GM21723 (cell line): ENCODE results near the gene SFT2D3.
A peak's percentile ranks its signal among the peaks of the same experiment; 100 is the strongest.

ENCODE experiments used
- ATAC-seq: cut with Tn5 transposase; IDR thresholded peaks from one replicate; pipeline ENCODE4 v1.9.1; 2021; ENCODE audit warnings: mild to moderate bottlenecking, moderate library complexity; ENCODE audit not compliant: unreplicated experiment

Gene SFT2D3

DNA sequence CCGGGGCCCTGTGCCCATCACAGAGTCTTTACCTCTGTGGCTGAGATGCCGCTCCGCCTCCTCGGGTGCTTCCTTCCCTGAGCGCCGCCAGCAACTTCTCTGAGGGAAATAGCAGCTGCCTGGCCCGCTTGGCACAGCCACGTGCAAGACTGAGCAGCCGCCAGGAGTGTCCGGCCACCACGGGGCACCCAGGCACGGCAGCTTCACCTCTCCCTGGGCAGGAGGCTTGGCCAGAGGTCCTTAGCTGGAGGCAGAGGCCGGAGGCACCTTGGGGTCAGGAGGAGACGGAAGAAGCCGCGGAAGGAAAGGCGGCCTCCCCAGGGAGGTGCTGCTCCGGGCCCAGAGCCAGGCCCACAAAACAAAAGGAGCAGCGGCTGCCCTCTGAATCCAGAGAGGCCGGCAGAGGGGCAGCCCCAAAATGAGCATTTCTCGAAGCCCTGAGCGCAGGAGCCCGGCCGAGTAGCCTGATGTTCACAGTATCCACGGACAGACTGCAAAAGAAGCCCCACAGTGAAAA, 20.0 kb upstream of the SFT2D3 start:
- no peak for ATAC-seq

DNA sequence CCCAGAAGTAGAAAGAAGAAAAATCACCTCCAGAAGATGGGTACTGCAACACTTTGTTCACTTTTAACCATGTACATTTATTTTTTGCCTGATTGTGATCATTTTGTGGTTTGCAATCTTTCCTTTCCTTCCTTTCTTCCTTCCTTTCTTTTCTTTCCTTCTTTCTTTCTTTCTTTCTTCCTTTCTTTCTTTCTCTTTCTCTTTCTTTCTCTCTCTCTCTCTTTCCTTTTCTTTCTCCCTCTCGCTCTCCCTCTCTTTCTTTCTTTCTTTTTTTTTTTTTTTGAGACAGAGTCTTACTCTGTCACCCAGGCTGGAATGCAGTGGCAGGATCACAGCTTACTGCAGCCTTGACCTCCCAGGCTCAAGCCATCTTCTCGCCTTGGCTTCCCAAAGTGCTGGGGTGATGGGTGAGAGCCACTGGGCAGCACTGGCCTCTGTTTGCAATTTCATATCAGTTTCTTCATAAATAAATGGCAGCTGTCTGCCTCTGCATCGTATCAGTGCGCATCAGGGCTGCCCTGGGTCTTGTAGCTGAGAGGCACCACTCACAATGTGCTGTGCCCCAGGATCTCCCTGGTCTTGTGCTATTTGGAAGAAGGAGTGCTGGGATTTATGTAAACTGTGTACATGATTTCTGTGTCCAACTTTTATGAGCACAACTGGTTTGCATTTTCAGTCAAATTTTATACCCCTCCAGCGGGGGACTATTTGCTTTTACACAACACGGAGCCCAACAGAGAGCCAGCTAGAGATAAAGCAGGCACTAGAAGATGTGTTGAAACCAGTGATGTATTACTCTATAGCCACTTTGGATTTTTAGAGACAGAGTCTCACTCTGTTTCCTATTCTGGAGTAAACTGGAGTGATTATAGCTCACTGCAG, 19.1 kb upstream of the SFT2D3 start:
- no peak for ATAC-seq

DNA sequence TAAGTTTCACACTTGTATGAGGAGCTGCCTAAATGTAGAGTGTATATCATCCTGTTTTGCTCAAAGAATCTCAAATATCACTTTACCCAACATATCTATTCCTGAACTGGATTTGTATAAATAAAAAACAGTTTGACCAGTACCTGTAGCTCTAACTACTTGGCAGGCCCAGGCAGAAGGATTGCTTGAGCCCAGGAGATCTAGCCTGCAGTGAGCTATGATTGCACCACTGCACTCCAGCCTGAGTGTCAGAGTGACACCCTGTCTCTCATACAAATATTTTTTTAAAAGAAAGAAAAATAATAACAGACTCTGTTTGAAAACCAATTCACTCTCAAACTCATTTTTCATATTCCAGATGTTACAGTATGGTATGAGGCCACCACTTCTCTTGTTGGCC, 18.2 kb upstream of the SFT2D3 start:
- ATAC-seq, result no peak

DNA sequence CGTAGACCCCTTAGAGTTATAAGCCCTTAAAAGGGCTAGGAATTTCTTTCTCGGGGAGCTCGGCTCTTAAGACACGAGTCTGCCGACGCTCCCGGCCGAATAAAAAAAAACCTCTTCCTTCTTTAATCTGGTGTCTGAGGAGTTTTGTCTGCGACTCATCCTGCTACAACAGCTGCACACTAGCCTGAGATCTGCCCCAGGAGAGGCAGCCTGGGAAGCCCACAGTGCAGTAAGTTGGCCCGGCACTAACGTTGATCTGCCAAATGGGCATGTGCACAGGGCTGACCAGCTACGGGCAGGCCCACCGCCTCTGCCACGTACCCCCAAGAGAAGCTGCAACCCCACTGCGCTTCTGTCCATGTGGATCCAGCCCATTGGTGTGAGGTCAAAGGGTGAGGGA, 17.5 kb upstream of the SFT2D3 start:
- no peak for ATAC-seq

DNA sequence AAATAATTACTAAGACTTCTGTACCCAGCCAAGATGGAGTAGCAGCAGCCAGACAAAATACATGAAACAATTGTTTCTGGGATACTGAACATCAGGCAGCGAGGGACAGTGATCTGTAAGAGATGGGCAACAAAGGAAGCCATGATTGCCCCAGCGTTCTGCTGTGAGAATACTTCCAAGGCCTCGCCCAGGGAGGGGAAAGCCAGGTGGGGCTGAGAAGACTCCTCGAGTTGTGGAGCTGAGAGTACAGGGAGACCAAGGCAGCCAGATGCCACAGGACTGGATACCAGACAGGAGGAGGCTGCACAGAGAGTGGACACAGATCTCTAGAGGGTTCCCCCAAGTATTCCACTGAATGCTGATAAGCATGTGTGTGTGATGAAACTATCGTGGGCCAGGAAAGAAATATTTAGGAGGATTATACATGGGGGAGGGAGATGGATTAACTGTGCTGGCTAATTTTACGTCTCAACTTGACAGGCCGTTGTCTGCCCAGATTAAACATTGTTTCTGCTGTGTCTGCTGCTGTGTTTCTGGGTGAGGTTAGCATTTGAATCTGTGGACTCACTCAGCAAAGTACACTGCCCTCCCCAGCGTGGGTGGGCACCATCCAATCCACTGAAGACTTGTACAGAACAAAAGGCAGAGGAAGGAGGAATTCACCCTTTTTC, 15.8 kb upstream of the SFT2D3 start:
- no peak for ATAC-seq

DNA sequence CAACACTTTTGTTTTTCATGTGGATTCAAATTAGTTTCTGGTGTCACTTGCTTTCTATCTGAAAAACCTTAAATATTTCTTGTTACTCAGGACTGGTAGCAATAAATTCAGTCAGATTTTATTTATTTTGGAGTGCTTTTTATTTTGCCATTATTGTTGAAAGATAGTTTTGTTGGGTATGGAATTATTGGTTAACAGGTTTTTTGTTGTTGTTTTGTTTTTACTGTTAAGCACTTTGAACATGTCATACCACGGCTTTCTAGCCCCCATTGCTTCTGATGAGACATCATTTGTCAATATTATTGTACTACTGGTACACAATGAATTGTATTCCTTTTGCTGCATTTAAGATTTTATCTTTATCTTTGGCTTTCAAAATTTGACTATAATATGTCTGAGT, 12.9 kb upstream of the SFT2D3 start:
- ATAC-seq, result no peak

DNA sequence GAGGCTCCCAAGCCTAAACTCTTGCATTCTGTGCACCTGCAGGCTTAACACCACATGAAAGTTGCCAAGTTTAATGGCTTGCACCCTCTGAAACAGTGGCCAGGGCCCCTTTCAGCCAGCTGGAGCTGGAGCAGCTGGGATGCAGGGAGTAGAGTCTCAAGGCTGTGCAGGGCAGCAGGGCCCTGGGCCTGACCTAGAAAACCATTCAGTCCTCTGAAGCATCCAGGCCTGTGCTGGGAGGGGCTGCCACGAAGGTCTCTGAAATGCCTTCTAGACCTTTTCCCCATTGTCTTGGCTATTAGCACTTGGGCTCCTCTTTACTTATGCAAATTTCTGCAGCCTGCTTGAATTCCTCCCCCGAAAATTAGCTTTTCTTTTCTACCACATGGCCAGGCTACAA, 10.6 kb upstream of the SFT2D3 start:
- ATAC-seq, result no peak

DNA sequence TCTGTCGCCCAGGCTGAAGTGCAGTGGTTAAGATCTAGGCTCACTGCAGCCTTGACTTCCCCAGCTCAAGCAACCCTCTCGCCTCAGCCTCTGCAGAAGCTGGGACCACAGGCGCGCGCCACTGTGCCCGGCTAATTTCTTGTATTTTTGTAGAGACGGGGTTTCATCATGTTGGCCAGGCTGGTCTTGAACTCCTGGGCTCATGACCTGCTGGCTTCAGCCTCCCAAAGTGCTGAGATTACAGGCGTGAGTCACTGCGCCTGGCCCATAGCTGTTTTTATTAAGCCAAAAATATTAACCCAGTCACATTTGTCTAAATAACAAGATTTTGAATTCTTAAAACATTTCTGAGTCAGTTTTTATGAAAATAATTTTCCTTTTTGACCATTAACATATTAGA, 6.3 kb upstream of the SFT2D3 start:
- ATAC-seq, result no peak

DNA sequence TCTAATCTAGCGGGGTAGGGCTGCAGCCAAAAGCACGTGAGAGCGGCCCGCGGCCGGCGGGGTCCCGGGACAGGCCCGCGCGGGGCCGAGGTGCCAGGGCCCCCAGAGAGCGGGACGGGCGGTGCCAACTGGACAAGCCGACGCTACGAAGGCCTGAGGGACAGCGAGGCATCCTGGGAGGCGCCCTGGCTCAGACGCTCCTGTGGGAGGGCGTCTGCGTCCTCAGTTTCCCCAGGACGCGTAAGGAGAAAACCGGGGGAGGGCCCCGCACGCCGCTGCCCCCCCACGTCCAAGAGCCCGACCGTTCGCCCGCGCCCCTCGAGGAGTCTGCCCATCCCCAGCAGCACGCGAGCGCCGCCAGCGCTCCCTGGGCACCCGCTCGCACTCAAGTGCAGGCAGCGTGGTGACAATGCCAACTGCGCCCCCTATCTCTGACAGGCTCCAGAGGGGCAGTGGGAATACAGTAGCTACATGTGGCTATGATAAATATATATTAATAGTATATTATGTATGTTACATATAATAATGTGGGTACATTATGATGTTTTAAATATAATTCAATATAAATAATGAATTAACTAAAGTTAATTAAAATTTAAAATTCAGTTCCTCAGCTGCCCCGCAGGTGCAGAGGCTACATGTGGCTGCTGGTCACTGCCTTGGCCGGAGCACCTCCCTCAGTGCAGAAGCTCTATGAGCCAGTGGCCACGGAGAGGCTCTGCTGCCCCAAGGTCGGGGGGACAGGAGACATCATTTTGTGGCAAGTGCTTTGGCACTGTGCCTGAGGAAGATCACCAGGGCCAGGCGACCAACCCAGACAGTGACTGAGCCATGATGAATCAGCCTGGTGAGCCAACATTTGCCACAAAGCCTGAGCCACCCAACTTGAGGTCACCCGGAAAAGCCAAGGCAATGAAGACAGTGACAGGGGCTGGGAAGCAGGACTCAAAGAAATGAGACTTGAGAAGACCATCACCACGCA, 5.5 kb upstream of the SFT2D3 start:
- no peak for ATAC-seq

DNA sequence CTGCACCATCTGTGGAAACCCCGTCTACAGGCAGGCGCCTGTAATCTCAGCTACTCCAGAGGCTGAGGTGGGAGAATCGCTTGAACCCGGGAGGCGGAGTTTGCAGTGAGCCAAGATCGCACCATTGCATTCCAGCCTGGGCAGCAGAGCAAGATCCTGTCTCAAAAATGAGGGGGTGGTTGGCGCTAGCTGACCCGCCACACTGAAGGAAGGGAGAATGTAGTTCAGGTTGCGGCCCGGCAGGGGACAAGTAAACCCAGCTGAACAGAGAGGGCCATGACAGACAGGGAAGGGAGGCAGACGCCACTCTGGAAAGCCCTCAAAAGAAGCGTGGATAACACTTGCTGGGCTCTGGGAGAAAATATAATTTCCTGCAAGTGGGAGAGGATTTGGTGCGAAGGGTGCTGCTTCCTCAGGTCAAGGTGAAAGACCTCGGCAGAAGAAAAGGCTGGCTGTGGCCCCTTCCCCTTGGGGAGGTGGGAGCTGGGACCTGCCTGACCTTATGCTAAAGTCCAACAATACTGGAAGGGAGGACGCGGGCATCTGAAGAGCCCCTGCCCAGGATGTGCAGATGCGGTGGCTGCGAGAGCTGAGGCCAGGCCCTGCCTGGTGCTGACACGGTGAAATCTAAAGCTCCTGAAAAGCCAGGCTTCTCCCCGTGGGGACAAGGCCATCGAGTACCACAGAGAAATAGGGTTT, 3.7 kb upstream of the SFT2D3 start:
- no peak for ATAC-seq

DNA sequence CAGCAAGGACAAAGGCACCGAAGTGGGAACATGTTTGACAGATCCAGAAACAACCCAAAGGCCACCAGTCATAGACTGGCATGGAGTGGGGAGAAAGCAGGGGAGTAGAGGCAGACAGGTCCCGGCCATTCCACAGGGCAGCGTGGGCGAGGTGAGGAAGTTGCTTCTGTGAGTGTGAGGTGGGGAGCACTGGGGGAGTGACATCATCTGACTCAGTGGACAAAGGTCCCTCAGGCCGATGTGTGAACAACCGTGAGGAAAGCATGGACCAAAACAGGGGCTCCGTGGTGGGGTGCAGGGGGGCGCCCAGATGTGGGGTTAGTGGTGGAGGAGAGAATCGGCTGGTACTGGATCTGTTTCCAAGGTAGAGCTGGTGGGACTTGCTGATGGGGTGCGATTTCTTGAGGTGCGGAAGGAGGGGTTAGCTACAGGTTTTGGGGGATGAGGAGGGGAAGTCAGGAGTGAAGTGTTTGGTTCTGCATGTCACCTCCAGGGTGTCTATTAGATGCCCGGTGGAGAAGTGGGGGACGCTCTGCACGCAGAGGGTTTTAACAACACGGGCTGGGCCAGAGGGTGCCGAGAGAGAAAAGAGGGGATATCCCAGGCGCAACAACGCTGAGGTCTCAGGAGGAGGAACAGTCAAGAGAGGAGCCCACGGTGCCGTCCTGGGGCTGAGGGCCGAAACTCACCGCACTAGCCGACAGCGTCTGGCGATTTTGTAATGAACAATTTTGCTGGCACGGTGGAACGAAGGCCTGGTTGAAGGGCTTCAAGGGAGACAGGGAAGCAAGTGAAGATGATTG, 2.5 kb upstream of the SFT2D3 start:
- no peak for ATAC-seq

DNA sequence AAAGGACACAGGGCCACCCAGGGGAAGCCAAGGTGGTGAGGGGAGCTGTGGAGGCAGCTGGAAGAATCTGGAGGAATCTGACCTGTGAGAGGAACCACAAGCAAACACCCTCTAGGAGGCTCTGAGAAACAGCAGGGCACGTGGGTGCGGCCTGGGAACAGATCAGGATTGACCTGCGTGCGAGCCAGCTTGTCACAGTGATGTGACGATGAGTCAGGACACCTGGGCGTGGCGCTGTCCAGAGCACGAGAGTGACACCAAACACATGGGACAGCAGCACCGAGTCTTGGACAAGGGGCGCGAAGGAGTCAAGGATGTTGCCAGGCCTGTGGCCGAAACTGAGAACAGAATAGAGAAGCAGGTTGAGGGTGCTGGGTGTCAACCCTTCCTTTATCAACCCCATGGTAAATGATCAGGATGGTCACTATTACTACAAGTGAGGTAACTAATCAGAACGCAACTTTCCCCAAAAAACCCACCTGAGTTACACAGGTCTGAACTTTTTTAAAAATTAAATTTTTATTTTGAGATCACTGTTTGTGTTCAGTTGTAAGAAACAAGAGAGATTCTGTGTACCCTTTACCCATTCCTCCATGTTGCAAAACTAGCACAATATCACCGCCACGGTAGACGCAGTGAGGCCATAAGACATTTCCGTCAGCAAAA, 637 bp upstream of the SFT2D3 start:
- ATAC-seq, result peak; percentile 59

DNA sequence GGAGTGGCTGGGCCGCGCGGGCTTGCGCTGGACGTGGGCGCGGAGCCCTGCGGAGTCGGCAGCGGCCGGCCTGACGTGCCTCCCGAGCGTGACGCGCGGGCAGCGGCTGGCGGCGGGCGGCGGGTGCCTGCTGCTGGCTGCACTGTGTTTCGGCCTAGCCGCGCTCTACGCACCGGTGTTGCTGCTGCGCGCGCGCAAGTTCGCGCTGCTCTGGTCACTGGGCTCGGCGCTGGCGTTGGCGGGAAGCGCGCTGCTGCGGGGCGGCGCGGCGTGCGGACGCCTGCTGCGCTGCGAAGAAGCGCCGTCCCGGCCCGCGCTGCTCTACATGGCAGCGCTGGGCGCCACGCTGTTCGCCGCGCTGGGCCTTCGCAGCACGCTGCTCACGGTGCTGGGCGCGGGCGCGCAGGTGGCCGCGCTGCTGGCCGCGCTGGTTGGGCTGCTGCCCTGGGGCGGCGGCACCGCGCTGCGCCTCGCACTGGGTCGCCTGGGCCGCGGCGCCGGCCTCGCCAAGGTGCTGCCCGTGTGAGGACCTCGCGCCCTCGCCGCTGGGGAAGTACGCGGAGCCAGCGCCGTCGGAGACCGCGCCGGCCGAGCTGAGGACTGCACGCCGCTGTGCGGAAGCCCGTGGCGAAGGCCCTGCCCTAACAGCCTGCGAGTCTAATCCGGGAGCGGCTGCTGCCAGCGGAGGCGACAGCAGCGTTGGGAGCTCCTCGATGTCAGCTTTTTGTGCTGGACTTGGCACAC, 526 bp downstream of the SFT2D3 start:
- ATAC-seq, result peak; percentile 49

DNA sequence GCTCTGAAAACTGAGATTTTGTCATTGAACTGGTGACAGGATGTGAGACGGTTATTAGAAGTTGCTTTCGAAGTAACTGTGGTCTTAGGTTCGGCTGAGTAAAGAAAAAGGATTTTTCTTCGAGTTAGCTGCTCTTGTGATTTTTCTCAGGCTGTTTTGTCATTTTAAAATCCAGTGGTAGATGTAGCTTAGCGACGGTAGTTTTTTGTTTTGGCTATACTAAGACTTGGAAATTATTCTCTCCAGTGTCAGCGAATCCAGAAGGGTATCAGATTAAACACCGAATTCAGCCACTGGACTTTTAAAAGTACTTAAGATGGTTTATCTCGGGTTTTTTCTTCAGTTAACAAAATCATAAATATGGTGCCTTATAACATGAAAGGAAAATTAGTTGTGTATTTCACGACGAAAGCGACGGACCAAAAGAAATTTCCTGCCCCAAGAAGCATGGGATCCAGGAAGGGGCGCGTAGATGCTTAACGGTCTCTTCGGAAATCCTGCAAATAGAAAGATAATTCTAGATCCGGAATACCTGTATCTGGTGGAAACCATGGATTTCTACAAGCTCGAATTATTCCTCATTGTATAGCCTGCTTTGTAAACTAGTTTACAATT, 1.2 kb downstream of the SFT2D3 start:
- ATAC-seq, result no peak

DNA sequence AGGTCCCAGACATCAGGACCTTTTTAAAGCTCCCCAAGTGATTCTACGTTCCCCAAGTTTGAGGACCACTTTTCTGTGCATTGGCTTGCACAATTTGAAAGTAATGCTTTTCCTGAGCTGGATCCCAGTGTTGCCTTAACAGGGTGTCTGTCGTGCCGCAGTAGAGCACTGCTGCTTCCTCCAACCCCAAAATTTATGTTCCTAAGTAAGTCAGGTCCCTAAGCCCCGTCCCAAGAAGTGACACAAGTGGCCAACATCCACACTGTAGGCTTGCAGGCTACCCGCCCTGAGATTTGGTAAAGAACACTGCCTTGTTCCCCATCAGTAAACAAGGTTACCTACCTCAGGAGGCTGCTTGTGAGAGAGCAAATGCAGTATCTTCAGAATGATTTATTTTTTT, 2.0 kb downstream of the SFT2D3 start:
- ATAC-seq, result no peak

DNA sequence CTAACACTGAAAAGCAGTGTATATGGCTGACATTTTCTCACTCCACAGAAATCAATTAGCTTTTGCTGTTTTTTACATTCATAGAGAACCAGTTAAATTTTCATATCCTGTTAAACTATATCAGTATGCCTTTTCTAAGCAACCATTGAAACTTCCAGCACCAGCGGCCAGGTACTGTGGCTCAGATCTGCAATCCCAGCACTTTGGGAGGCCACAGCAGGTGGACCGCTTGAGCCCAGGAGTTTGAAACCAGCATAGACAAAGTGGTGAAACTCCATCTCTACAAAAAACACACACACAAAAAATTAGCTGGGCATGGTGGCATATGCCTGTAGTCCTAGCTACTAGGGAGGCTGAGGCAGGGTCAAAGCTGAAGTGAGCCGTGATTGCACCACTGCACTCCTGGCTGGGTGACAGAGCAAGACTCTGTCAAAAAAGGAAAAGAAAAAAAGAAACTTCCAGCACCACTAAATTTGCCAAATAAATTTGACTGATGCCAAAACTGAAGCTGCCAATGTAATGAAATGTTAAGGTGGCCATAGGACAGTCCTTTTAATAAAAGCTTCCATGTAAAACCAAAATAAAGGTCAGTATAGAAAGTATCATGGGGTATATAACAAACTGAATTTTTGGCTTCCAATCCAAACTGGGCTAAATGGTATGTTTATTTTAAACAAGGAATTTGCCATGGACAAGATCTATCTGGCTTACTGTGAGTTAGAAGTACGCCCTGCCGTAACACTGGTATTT, 3.5 kb downstream of the SFT2D3 start:
- no peak for ATAC-seq

DNA sequence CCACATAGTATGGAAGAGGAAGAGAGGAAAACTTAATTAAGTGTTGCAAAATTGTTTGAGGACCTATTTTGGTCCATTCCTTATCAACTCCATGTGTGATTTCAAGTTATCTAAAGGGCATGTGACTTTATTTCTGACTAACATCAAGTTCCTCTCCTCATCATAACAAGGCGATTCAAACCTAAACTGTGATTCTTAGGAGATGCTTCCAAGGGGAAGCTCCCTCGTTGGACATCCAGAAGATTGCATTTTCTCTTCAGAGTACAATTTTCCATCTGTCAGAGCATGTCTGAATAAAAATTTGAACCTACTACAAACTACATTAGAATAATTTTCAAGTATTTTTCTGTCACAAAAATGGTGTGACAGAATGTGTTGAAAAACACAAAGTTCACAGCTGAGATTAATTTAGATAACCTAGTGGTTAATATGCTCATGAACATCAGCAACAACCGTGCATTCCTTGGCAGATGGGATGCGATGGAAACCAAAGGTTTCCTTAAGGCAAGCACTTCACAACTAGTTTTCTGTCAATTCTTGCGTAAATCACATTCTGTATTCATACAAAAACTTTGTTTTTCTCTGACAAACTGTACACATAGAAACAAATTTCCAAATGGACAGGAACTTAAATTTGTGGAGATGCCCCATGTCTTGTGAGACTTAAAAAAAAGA, 4.2 kb downstream of the SFT2D3 start:
- ATAC-seq, result no peak
